Spleen (tissue), 11 donors: ENCODE measurements around the gene IRX1. TPM values are rescaled to one million over a fixed set of nuclear protein-coding genes. Genes with fewer than 3 reads are reported as not detected.

Experiments
- DNase-seq: peaks from one replicate; pipeline ENCODE4 v3.0.0-alpha.2; 2020
- H3K27ac ChIP-seq, 8 donors: fragments of 200-600 bp; sonication (generic) in 7 of 8; 1 replicate in 4 of 8; 2 replicates in 4 of 8; pipeline versions ENCODE4 v1.5.0 to v1.8.0; 2016 to 2021; ENCODE audit warnings: inconsistent platforms in 4 of 8, mild to moderate bottlenecking in 4 of 8, moderate library complexity in 1 of 8
- H3K27me3 ChIP-seq, 7 donors: fragments of 200-600 bp; sonication (generic) in 6 of 7; replicated peaks in 1 of 7; 1 replicate in 4 of 7; 2 replicates in 3 of 7; pipeline versions ENCODE4 v1.5.0 to v1.8.0; 2016 to 2021; ENCODE audit warnings: inconsistent platforms in 3 of 7, mild to moderate bottlenecking in 1 of 7
- H3K36me3 ChIP-seq, 6 donors: fragments of 200-600 bp; sonication (generic) in 5 of 6; 1 replicate in 4 of 6; 2 replicates in 2 of 6; pipeline versions ENCODE4 v1.5.0 to v1.8.0; 2016 to 2021; ENCODE audit warnings: inconsistent platforms in 2 of 6
- H3K4me1 ChIP-seq, 6 donors: fragments of 200-600 bp; sonication (generic) in 5 of 6; 1 replicate in 3 of 6; 2 replicates in 3 of 6; pipeline versions ENCODE4 v1.5.0 to v1.8.0; 2016 to 2021; ENCODE audit warnings: inconsistent platforms in 3 of 6
- H3K4me3 ChIP-seq, 8 donors: fragments of 200-600 bp; sonication (generic) in 7 of 8; 1 replicate in 4 of 8; 2 replicates in 4 of 8; pipeline versions ENCODE4 v1.5.0 to v1.8.0; 2016 to 2021; ENCODE audit warnings: inconsistent platforms in 4 of 8, mild to moderate bottlenecking in 4 of 8, moderate library complexity in 2 of 8
- H3K9me3 ChIP-seq, 8 donors: fragments of 200-600 bp; sonication (generic) in 7 of 8; 1 replicate in 4 of 8; 2 replicates in 4 of 8; pipeline versions ENCODE4 v1.5.0 to v1.8.0; 2016 to 2021; ENCODE audit warnings: inconsistent platforms in 4 of 8
- CTCF ChIP-seq, 11 experiments: fragments of 200-600 bp in 7 of 11; fragments of 450-650 bp in 4 of 11; sonication (generic) in 4 of 11; IDR thresholded peaks in 8 of 11; conservative IDR thresholded peaks in 3 of 11; 1 replicate in 7 of 11; 2 replicates in 4 of 11; pipeline versions ENCODE4 v1.4.0 to v1.8.0; 2016 to 2021; ENCODE audit warnings: antibody characterized with exemption in 11 of 11, inconsistent platforms in 4 of 11, mild to moderate bottlenecking in 1 of 11
- POLR2A ChIP-seq, 3 donors: fragments of 450-650 bp; IDR thresholded peaks; one replicate each; pipeline ENCODE4 v1.5.1; 2017; ENCODE audit warnings: antibody characterized with exemption in 3 of 3, mild to moderate bottlenecking in 1 of 3
- POLR2AphosphoS5 ChIP-seq, 3 donors: sonication (generic); formaldehyde crosslinking; IDR thresholded peaks; one replicate each; pipeline ENCODE4 v1.5.1; 2017; ENCODE audit warnings: antibody characterized with exemption in 3 of 3
- WGBS, 5 donors: extraction: QIAGEN DNeasy Blood & Tissue Kit in 3 of 5; methylation state at CpG; one replicate each; pipeline versions ENCODE4 v1.1.5 to v1.1.7; 2013 to 2018; 5-methylcytosine and 5-hydroxymethylcytosine counted together
- intact Hi-C: fragments of 100-400 bp; cut with DNase I; formaldehyde crosslinking; loops from one replicate; pipeline ENCODE4 v1.15.0; 2023; ENCODE audit warnings: low total_unique reads
- polyA plus RNA-seq, 3 donors: library from polyadenylated mRNA; stranded (reverse); fragments of 200-250 nt; gene quantifications; one replicate each; pipeline ENCODE4 v1.2.1, GENCODE V29; 2013
- total RNA-seq, 7 donors: library from RNA; depleted of rRNA in 3 of 7; stranded (reverse); fragments of >200 nt in 3 of 7; fragmentation: NEBNext Ultra II Directional in 4 of 7; extraction: Animal tissue kit (Norgen Biotek cat#: 25700) in 4 of 7; gene quantifications; one replicate each; pipeline versions ENCODE4 v1.1.0 to v1.2.1, GENCODE V29; 2016 to 2021
- donor health status: healthy with polysubstance abuse.
- donor health status: DM: no; HTN: no; CAD: no; lungs with moderate emphysema.
- donor health status: DM: no; HTN: no; CAD: no.
- donor health status: Bipolar disorder and iron deficiency.
- donor health status: healthy.
- donor health status: DM: no; HTN: no; CAD: no.
- donor health status: DM: yes; HTN: yes; CAD: no.

Gene IRX1
- total and polyA plus RNA-seq, 10 donors = not detected

- 25 to 40% (median 30%) methylated on average over 23 to 32 of the region's 32 CpGs for WGBS, 5 donors
- Histone ChIP-seq H3K27me3 (peaks cover 0 to 96% (median 68%) of the 10 kb centered on the region in 7 donors), H3K9me3 (no peaks in the 10 kb centered on the region), H3K36me3 (no peaks in the 10 kb centered on the region), H3K4me3 (no peak overlapping the region), H3K27ac (no peak overlapping the region), H3K4me1 (peaks cover 0 to 31% (median 10%) of the 10 kb centered on the region in 6 donors)
- intact Hi-C loops = no loop called here
- no peak for TF ChIP-seq POLR2A (IDR thresholded peaks at IDR 0.05)
- no peak for TF ChIP-seq POLR2AphosphoS5 (IDR thresholded peaks at IDR 0.05)
- no peak for TF ChIP-seq CTCF (IDR thresholded peaks at IDR 0.05 in 8 of 11, conservative IDR thresholded peaks at IDR 0.05 in 3 of 11)
- peak; percentile 56 for DNase-seq
These were observed 9.8 kb downstream of the IRX1 start for GRCh38 chr5:3605298-3606010.

GRCh38 chr5:3606121-3606831 is 10.6 kb downstream of the IRX1 start:
- Histone ChIP-seq H3K27me3 (peaks cover 0 to 93% (median 60%) of the 10 kb centered on the region in 7 donors), H3K36me3 (no peaks in the 10 kb centered on the region), H3K4me3 (no peak overlapping the region), H3K9me3 (no peaks in the 10 kb centered on the region), H3K4me1 (peaks cover 0 to 24% (median 10%) of the 10 kb centered on the region in 6 donors), H3K27ac (no peak overlapping the region)
- 3 to 13% (median 9%) methylated on average over 37 to 50 of the region's 50 CpGs for WGBS, 5 donors
- peak; percentile 74 for DNase-seq
- no peak for TF ChIP-seq CTCF (IDR thresholded peaks at IDR 0.05 in 8 of 11, conservative IDR thresholded peaks at IDR 0.05 in 3 of 11)
- no peak for TF ChIP-seq POLR2A (IDR thresholded peaks at IDR 0.05)
- TF ChIP-seq POLR2AphosphoS5 (IDR thresholded peaks at IDR 0.05) = no peak
- intact Hi-C loops = no loop called here

- no peak overlapping the region for H3K27ac ChIP-seq
- H3K27me3 ChIP-seq = peaks cover 0 to 79% (median 46%) of the 10 kb centered on the region in 7 donors
- H3K4me1 ChIP-seq = peaks cover 0 to 10% (median 2%) of the 10 kb centered on the region in 6 donors
- 50 to 59% (median 56%) methylated on average over 11 of the region's 11 CpGs for WGBS, 5 donors
- DNase-seq = peak; percentile 33
- H3K36me3 ChIP-seq = no peaks in the 10 kb centered on the region
- intact Hi-C loops = no loop called here
- no peaks in the 10 kb centered on the region for H3K9me3 ChIP-seq
- no peak for TF ChIP-seq POLR2A (IDR thresholded peaks at IDR 0.05)
- H3K4me3 ChIP-seq = no peak overlapping the region
These were observed 12.0 kb downstream of the IRX1 start for GRCh38 chr5:3607541-3608181.

GRCh38 chr5:3609120-3609681 is 13.6 kb downstream of the IRX1 start:
- Histone ChIP-seq H3K36me3 (no peaks in the 10 kb centered on the region), H3K4me3 (no peak overlapping the region), H3K27ac (no peak overlapping the region), H3K27me3 (peaks cover 0 to 71% (median 30%) of the 10 kb centered on the region in 7 donors), H3K4me1 (peaks cover 0 to 6% (median 0%) of the 10 kb centered on the region in 6 donors), H3K9me3 (no peaks in the 10 kb centered on the region)
- intact Hi-C loops = no loop called here
- DNase-seq = peak; percentile 35
- TF ChIP-seq POLR2A (IDR thresholded peaks at IDR 0.05) (no peak), POLR2AphosphoS5 (IDR thresholded peaks at IDR 0.05) (no peak), CTCF (IDR thresholded peaks at IDR 0.05 in 8 of 11, conservative IDR thresholded peaks at IDR 0.05 in 3 of 11) (no peak)
- WGBS, 5 donors = 57 to 71% (median 60%) methylated on average over 18 of the region's 18 CpGs
